ENCODE data around the gene UNCX. TPM values are rescaled to one million over a fixed set of nuclear protein-coding genes. Genes with fewer than 3 reads are reported as not detected.

The UNCX gene
- total RNA-seq, 2 donors from 2014 or later = not detected

DNA sequence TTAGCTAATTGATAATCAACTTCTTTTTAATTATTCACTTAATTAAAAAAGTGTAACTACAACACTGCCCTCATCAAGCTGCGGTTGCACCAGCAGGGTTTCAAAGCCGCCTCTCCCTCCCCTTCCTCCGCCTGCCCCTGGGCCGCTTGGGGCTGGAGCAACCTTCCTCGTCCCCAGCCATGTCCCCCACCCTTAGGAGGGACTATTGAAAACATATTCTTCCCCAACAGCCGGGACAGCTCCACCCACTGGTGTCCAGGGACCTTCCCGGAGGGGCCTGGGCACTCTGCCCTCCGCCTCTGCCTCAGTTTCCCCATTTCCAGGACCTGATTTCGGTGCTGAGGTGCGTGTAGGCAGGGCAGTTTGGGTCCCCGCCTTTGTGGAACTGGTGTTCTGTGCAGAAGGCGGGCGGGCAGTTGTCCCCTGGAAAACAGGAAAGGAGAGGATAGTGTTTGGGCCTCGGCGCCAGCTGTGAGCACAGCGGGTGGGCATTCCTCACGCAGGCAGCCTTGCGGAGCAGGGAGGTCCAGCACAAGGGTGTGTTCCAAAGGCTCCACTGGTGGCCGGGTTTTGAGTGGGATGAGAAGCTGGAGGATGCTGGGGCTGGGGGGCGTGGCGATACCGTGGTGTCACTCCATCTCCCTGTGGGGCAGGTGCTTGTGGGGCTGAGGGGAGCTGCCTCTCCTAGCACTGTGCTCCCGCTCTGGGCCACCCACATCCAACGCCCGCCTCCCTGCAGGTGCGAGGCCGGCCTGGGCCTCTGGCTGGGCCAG lies 15.7 kb downstream of the UNCX start:
- TF ChIP-seq, protein P1, sequence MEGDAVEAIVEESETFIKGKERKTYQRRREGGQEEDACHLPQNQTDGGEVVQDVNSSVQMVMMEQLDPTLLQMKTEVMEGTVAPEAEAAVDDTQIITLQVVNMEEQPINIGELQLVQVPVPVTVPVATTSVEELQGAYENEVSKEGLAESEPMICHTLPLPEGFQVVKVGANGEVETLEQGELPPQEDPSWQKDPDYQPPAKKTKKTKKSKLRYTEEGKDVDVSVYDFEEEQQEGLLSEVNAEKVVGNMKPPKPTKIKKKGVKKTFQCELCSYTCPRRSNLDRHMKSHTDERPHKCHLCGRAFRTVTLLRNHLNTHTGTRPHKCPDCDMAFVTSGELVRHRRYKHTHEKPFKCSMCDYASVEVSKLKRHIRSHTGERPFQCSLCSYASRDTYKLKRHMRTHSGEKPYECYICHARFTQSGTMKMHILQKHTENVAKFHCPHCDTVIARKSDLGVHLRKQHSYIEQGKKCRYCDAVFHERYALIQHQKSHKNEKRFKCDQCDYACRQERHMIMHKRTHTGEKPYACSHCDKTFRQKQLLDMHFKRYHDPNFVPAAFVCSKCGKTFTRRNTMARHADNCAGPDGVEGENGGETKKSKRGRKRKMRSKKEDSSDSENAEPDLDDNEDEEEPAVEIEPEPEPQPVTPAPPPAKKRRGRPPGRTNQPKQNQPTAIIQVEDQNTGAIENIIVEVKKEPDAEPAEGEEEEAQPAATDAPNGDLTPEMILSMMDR (IDR thresholded peaks at IDR 0.05) = no peak
- TF ChIP-seq POLR2AphosphoS5 (IDR thresholded peaks at IDR 0.05) (no peak), POLR2A (IDR thresholded peaks at IDR 0.05) (no peak)
- Histone ChIP-seq H3K4me1 (replicated peaks) (no peaks in the 10 kb centered on the region), H3K9me3 (no peaks in the 10 kb centered on the region), H3K27ac (no peak overlapping the region), H3K36me3 (no peaks in the 10 kb centered on the region), H3K4me3 (no peak overlapping the region), H3K27me3 (replicated peaks; ENCODE audit: insufficient read depth) (peaks cover 80% of the 10 kb centered on the region)
- intact Hi-C loops (cut with DNase I) = no loop called here
- WGBS = 5% methylated on average over 27 of the region's 27 CpGs
- DNase-seq (ENCODE audit: low spot score) = no peak

DNA sequence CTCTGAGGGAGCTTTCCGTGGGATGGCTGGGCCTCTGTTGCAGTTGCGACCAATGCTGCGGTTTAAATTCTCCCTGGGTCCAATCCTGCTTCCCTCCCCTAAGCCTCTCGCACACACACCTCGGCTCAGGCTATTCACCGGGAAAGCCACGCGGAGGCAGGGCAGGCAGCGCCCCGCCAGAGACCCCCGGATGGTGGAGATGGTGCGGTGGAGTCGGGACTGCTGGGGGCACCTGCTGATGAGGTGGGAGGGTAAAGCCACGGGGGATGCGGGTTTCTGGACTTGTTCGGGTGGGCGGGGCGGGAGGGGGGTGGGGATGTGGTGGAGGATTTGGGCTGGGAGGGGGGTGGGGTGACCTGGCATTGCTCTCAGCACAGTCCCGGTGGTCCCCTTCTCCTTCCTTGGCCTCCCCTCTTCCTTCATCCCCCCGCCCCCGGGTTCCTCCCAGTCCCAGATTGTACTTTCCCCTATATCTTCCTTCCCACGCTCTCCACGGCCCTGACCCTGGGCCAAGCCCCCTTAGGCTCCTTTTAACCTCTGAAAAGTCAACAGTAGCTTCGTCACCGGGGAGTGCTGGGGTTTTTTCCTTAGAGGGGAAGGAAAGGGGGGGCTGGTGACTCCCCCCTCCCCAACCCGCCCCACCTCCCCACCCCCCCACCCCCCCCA lies 16.4 kb downstream of the UNCX start:
- H3K27me3 ChIP-seq (replicated peaks; ENCODE audit: insufficient read depth) = peaks cover 78% of the 10 kb centered on the region

DNA sequence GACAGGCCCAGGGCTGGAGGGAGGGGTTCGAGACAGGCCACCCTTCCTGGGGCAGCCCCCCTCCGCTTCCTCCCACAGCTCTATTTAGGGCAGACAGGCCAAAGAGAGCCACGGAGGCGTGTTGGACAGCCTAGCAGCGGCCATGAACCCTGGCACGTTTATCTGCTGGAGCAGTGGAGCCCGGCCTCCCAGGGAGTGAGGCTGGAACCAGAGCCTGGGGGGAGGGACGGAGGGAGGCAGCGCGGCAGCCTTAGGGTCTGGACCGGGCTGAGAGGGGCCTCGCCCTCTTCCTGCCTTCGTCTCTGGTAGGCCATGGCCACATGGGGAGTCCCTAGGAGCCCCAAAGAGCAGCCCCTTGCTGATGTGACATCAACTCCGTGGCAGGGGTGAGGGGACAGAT lies 17.1 kb downstream of the UNCX start:
- Histone ChIP-seq H3K9me3 (no peaks in the 10 kb centered on the region), H3K27ac (no peak overlapping the region), H3K36me3 (no peaks in the 10 kb centered on the region), H3K4me1 (replicated peaks) (no peaks in the 10 kb centered on the region), H3K27me3 (replicated peaks; ENCODE audit: insufficient read depth) (peaks cover 75% of the 10 kb centered on the region), H3K4me3 (no peak overlapping the region)
- TF ChIP-seq POLR2A (IDR thresholded peaks at IDR 0.05) (no peak), POLR2AphosphoS5 (IDR thresholded peaks at IDR 0.05) (no peak)
- TF ChIP-seq, protein P1 (IDR thresholded peaks at IDR 0.05) = no peak
- no peak for DNase-seq (ENCODE audit: low spot score)
- intact Hi-C loops (cut with DNase I) = no loop called here
- WGBS = 16% methylated on average over 14 of the region's 14 CpGs

More for the DNA sequence above, 16.4 kb downstream of the UNCX start:
- TF ChIP-seq POLR2A (IDR thresholded peaks at IDR 0.05) (no peak), POLR2AphosphoS5 (IDR thresholded peaks at IDR 0.05) (no peak)
- TF ChIP-seq, protein P1 (IDR thresholded peaks at IDR 0.05) = no peak
- Histone ChIP-seq H3K27ac (no peak overlapping the region), H3K9me3 (no peaks in the 10 kb centered on the region), H3K4me1 (replicated peaks) (no peaks in the 10 kb centered on the region), H3K36me3 (no peaks in the 10 kb centered on the region), H3K4me3 (no peak overlapping the region)
- DNase-seq (ENCODE audit: low spot score) = no peak
- intact Hi-C loops (cut with DNase I) = no loop called here
- WGBS = 4% methylated on average over 26 of the region's 26 CpGs

DNA sequence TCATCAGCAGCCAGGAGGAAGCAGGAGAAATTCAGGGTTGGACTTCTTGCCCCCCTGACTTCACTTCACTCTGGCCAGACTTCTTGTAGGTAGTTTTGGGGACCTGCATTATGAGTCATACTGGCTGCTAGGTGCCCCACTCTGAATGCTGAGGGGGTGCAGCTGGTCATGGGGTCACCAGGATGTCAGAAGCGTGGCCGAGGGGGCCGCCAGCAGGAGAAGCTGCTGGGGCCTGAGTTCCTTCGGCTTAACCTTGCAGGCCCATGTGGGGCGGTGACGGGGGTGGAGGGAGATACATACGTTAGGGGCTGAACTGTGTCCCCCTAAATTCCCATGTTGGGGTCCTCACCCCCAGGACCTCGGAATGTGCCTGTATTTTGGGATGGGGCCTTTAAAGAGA lies 18.2 kb downstream of the UNCX start:
- Histone ChIP-seq H3K9me3 (no peaks in the 10 kb centered on the region), H3K36me3 (no peaks in the 10 kb centered on the region), H3K4me3 (no peak overlapping the region), H3K27ac (no peak overlapping the region), H3K27me3 (replicated peaks; ENCODE audit: insufficient read depth) (peaks cover 64% of the 10 kb centered on the region), H3K4me1 (replicated peaks) (no peaks in the 10 kb centered on the region)
- intact Hi-C loops (cut with DNase I) = no loop called here
- 92% methylated on average over 8 of the region's 8 CpGs for WGBS
- DNase-seq (ENCODE audit: low spot score) = no peak
- TF ChIP-seq POLR2AphosphoS5 (IDR thresholded peaks at IDR 0.05) (no peak), POLR2A (IDR thresholded peaks at IDR 0.05) (no peak)
- TF ChIP-seq, protein P1 (IDR thresholded peaks at IDR 0.05) = no peak
